ENCODE data around the gene DENND5B. TPM values are rescaled to one million over a fixed set of nuclear protein-coding genes. Genes with fewer than 3 reads are reported as not detected.
"Not testable (repeated sequence)": the region's sequence is repeated elsewhere in the genome, so short reads cannot be mapped to it uniquely, and the experiment has no call there.

The DENND5B gene
- total RNA-seq, 1 experiment from 2014 or later, result 34.9 TPM

- Histone ChIP-seq H3K27me3 (replicated peaks; ENCODE audit: control insufficient read depth, insufficient read depth, low read length) (no peaks in the 10 kb centered on the region), H3K36me3 (ENCODE audit: control insufficient read depth, insufficient read depth, low read length) (no peaks in the 10 kb centered on the region), H3K4me1 (peaks cover 11% of the 10 kb centered on the region; the same call in 1 of the 2 replicates), H3K4me3 (ENCODE audit: low read depth, low read length) (no peak overlapping the region), H3K9me3 (no peaks in the 10 kb centered on the region)
- H3K36me3 Mint-ChIP-seq (ENCODE audit: insufficient read depth, unreplicated experiment), result no peaks in the 10 kb centered on the region
- intact Hi-C loops (cut with micrococcal nuclease; ENCODE audit: unreplicated experiment), result no loop called here
- ChIA-PET POLR2A (no interaction called here), CTCF (no interaction called here)
- no TSS peak for BruUV-seq (replicated peaks)
- no peaks in the 10 kb centered on the region for H3K9me3 Mint-ChIP-seq (ENCODE audit: unreplicated experiment)
- no peak overlapping the region for H3K4me3 Mint-ChIP-seq (ENCODE audit: unreplicated experiment)
- DNase-seq, result no peak
- no peaks in the 10 kb centered on the region for H3K27me3 Mint-ChIP-seq (ENCODE audit: insufficient read depth, unreplicated experiment)
- no peak for TF ChIP-seq CTCF (IDR thresholded peaks at IDR 0.05; ENCODE audit: insufficient read depth in 1 of 2, low read depth in 1 of 2, low read length in 1 of 2, severe bottlenecking in 1 of 2, unreplicated experiment in 1 of 2)
- H3K4me1 Mint-ChIP-seq (ENCODE audit: low read depth, unreplicated experiment), result no peaks in the 10 kb centered on the region
- H3K27ac Mint-ChIP-seq (ENCODE audit: unreplicated experiment), result no peak overlapping the region
Measured at GRCh38 chr12:31578632-31579031, 12.3 kb downstream of the DENND5B start.

DNA sequence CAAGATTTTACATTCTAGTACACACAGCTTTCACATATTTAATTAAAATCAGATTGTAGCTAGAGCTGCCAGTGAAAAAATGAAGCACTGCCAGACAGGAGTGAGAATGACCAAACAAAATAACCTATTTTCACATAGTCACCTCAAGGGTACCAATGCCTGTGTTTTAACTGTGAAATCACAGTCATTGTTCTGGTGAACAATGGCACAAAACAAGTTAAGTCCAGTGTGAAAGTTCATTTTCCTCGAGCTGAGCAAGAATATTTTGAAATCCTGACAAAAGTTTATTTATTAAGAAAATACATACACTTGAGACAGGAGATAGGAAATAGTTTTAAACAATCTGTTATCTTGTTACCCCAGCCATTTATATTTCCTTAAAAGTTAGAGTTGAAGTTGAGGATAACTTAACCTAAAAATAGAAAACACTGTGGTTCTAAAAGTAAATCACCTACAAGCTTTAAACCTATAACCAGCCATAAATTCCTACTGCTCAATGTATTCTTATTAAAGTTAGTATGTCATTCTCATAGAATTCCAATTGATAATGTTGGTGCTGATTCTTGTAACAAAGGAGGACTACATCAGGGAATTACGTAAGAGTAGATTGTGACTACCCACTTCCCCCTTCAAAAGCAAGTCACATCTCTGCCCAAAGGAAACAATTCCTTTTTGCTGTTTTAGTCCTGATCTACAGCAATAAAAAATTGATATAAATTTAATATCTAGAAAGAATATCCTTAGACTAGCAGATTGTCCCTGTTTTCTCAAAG lies 15.9 kb downstream of the DENND5B start:
- Mint-ChIP-seq H3K9me3 (ENCODE audit: unreplicated experiment) (no peaks in the 10 kb centered on the region), H3K27ac (ENCODE audit: unreplicated experiment) (no peak overlapping the region), H3K4me1 (ENCODE audit: low read depth, unreplicated experiment) (peaks cover 23% of the 10 kb centered on the region), H3K36me3 (ENCODE audit: insufficient read depth, unreplicated experiment) (no peaks in the 10 kb centered on the region), H3K4me3 (ENCODE audit: unreplicated experiment) (no peak overlapping the region), H3K27me3 (ENCODE audit: insufficient read depth, unreplicated experiment) (no peaks in the 10 kb centered on the region)
- H3K27me3 ChIP-seq (replicated peaks; ENCODE audit: control insufficient read depth, insufficient read depth, low read length), result no peaks in the 10 kb centered on the region
- BruUV-seq (replicated peaks), result no TSS peak
- CTCF ChIA-PET, result no interaction called here
- no peak for DNase-seq
- intact Hi-C loops (cut with micrococcal nuclease; ENCODE audit: unreplicated experiment), result loop anchor here (5.0 kb wide), 1 partner anchor 62 kb away; no protein-coding TSS in a partner anchor
- no peak for TF ChIP-seq CTCF (IDR thresholded peaks at IDR 0.05; ENCODE audit: insufficient read depth in 1 of 2, low read depth in 1 of 2, low read length in 1 of 2, severe bottlenecking in 1 of 2, unreplicated experiment in 1 of 2)
- H3K36me3 ChIP-seq (ENCODE audit: control insufficient read depth, insufficient read depth, low read length), result no peaks in the 10 kb centered on the region
- H3K4me1 ChIP-seq, result peaks cover 35% of the 10 kb centered on the region
- no peaks in the 10 kb centered on the region for H3K9me3 ChIP-seq
- POLR2A ChIA-PET, result no interaction called here
- H3K4me3 ChIP-seq (ENCODE audit: low read depth, low read length), result no peak overlapping the region

- BruUV-seq (replicated peaks); H3K27ac Mint-ChIP-seq (ENCODE audit: unreplicated experiment); H3K4me3 Mint-ChIP-seq (ENCODE audit: unreplicated experiment); DNase-seq; H3K9me3 ChIP-seq; H3K4me3 ChIP-seq (ENCODE audit: low read depth, low read length); H3K36me3 ChIP-seq (ENCODE audit: control insufficient read depth, insufficient read depth, low read length); H3K27me3 ChIP-seq (replicated peaks; ENCODE audit: control insufficient read depth, insufficient read depth, low read length); CTCF ChIA-PET; H3K27me3 Mint-ChIP-seq (ENCODE audit: insufficient read depth, unreplicated experiment); POLR2A ChIA-PET; H3K9me3 Mint-ChIP-seq (ENCODE audit: unreplicated experiment); H3K36me3 Mint-ChIP-seq (ENCODE audit: insufficient read depth, unreplicated experiment): not testable (repeated sequence)
- H3K4me1 Mint-ChIP-seq (ENCODE audit: low read depth, unreplicated experiment), result peaks cover 23% of the 10 kb centered on the region
- peaks cover 35% of the 10 kb centered on the region for H3K4me1 ChIP-seq
- intact Hi-C loops (cut with micrococcal nuclease; ENCODE audit: unreplicated experiment), result loop anchor here (5.0 kb wide), 1 partner anchor 63 kb away; no protein-coding TSS in a partner anchor
Measured at GRCh38 chr12:31574367-31574766, 16.6 kb downstream of the DENND5B start.

All from Caco-2 (cell line).